VCaP (cell line): ENCODE data around the gene RTL1.

ENCODE experiments used
- H3K27ac ChIP-seq: fragments of 450-650 bp; 2 replicates; pipeline ENCODE4 v1.5.1; 2017
- TF ChIP-seq, protein P1 (sequence below): fragments of 450-650 bp; conservative IDR thresholded peaks from 2 replicates; pipeline ENCODE4 v1.5.1; 2017; ENCODE audit warnings: mild to moderate bottlenecking, moderate library complexity

RTL1 gene

DNA sequence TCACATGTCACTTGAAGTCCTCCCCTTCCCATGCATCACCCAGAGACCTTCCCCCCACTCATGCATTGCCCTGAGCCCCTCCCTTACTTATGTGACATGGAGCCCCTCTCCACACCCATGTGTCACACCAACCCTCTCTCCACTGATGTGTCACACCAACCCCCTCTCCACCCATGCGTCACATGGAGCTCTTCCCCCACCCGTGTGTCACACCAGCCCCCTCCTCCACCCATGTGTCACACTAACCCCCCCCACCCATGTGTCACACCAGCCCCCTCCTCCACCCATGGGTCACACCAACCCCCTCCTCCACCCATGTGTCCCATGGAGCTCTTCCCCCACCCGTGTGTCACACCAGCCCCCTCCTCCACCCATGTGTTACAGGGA is 30.4 kb downstream of the RTL1 start:
- TF ChIP-seq, protein P1, sequence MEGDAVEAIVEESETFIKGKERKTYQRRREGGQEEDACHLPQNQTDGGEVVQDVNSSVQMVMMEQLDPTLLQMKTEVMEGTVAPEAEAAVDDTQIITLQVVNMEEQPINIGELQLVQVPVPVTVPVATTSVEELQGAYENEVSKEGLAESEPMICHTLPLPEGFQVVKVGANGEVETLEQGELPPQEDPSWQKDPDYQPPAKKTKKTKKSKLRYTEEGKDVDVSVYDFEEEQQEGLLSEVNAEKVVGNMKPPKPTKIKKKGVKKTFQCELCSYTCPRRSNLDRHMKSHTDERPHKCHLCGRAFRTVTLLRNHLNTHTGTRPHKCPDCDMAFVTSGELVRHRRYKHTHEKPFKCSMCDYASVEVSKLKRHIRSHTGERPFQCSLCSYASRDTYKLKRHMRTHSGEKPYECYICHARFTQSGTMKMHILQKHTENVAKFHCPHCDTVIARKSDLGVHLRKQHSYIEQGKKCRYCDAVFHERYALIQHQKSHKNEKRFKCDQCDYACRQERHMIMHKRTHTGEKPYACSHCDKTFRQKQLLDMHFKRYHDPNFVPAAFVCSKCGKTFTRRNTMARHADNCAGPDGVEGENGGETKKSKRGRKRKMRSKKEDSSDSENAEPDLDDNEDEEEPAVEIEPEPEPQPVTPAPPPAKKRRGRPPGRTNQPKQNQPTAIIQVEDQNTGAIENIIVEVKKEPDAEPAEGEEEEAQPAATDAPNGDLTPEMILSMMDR, result no peak

DNA sequence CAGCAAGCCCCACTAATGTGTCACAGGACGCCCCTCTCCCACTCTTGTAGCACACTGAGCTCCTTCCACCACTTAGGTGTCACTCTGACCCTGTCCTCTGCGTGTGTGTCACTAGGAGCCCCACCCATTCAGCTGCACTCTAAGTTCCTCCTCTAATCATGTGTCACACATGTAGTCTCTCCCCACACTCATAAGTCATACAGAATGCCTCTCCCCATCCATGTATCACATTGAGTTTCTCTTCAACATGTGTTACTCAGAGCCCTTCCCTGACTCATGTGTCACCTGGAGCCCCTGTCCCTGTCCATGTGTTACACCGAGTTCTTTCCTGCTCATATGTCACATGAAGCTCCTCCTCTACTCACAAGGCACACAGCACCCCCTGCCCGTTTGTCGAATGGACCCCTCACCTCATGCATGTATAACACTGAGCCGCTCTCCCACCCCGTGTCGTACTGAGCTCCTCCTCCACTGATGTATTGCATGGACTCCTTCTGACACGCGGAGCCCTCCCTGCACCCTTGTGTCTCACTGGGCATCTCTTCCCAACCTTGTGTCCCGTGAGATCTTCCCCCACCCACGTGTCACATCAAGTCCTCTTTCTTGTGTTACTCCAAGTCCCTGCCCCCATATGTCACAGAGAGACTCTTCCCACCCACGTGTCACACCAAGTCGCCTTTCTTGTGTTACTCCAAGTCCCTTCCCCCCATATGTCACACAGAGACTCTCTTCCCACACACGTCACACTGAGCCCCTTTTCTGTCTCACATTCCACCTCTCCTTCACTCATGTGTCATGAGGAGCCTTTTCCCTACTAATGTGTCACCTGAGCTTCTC is 31.0 kb downstream of the RTL1 start:
- TF ChIP-seq, protein P1, result no peak
- H3K27ac ChIP-seq, result no peak overlapping the region

More for the DNA sequence above, 30.4 kb downstream of the RTL1 start:
- no peak overlapping the region for H3K27ac ChIP-seq

DNA sequence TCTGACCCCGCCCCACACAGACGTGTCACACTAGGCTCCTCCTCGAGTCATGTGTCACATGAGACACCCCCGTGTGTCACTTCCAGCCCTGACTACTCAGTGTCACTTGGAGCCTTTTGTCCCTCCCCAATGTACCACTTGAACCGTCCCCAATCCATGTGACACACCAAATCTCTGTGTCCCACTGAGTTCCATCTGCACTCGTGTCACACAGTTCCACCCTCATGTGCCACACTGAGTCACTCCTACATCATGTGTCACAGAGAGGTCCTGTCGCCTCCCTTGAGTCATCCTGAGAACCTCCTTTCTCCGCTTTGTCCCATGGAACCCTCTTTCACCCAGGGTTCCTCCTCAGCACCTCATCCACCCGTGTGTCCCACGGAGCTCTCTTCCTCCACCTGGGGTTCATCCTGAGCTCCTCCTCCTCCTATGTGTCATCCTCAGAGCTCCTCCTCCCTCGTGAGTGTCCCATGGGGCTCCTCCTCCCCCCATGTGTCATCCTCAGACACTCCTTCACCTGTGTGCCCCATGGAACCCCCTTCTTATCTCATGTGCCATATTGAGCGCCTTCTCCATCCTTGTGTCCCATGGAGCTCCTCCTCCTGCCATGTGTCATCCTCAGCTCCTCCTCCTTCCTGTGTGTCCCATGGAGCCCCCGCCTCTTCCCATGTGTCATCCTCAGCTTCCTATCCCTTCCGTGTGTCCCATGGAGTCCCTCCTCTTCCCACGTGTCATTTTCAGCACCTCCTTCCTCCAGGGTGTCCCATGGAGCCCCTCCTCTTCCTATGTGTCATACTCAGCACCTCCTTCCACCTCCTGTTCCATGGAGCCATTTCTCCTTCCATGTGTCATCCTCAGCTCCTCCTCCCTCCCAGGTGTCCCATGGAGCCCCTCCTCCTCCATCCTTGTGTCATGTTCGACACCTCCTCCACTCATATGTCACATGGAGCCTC is 32.0 kb downstream of the RTL1 start:
- TF ChIP-seq, protein P1, result no peak
- H3K27ac ChIP-seq, result no peak overlapping the region

DNA sequence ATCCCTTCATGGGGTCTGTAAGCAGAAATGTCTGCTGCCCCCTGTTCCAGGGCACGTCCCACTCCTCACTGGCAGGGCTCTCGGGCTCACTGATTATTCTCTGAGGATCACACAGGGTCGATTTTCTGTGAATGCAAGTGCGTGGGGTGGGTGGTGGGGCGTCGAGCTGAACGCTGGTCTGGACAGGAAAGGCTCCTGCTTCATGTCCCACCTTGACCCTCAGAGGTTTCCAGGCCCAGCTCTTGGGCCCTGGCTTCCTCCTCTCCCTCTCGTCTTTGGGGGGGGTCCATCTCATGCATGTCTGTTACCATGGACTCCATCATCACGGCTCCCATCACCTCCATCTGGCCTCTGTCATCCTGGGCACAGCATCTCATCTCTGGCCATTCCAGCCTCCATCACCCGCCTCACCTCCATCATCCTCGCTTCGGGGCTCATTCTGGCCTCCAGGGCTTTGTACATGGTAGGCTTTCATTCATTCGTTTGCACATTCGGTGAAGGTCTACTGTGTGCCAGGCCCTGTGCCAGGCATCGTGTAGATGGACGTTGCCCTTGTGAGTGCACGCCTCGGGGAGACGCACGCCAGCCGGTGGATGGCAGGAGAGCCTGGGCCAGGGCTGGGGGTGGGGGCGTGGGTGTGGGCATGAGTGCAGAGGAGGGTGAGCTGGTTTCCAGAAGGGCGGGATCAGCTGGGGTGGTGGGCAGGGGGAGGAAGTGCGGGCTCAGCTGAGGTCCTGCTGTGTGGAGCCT is 34.7 kb downstream of the RTL1 start:
- no peak overlapping the region for H3K27ac ChIP-seq
- TF ChIP-seq, protein P1, result no peak

DNA sequence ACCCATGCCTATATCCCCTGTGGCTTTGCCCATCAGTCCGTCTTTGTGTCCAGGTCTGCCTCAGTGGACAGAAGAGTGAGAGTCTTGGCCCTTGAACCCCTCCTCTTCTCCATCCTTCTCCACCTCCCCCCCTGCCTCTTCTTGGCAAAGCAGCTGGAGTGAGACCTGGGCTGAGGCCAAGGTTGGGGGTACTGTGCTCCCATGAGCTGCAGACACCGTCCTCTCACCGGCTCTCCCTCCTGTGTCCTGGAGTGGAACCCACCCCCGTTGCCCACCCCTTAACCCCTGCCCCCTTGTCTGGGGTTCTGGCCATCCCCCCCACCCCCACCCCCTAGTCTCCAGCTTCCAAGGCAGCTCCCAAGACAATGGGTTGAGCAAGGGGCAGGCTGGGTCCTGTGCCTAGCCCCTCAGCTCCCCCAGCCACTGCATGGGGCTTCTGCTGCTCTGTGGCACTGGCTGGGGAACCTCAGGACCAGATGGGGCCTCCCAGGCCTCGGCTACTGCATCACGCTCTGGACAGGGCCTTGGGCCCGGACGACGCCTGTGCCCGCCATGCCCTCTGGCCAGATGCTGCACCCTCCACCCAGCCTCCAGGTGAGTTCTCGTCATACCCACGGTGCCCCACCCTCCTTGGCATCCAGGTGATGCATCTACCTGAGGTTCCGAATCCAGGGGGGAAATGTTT is 35.7 kb downstream of the RTL1 start:
- no peak overlapping the region for H3K27ac ChIP-seq
- TF ChIP-seq, protein P1, result no peak

DNA sequence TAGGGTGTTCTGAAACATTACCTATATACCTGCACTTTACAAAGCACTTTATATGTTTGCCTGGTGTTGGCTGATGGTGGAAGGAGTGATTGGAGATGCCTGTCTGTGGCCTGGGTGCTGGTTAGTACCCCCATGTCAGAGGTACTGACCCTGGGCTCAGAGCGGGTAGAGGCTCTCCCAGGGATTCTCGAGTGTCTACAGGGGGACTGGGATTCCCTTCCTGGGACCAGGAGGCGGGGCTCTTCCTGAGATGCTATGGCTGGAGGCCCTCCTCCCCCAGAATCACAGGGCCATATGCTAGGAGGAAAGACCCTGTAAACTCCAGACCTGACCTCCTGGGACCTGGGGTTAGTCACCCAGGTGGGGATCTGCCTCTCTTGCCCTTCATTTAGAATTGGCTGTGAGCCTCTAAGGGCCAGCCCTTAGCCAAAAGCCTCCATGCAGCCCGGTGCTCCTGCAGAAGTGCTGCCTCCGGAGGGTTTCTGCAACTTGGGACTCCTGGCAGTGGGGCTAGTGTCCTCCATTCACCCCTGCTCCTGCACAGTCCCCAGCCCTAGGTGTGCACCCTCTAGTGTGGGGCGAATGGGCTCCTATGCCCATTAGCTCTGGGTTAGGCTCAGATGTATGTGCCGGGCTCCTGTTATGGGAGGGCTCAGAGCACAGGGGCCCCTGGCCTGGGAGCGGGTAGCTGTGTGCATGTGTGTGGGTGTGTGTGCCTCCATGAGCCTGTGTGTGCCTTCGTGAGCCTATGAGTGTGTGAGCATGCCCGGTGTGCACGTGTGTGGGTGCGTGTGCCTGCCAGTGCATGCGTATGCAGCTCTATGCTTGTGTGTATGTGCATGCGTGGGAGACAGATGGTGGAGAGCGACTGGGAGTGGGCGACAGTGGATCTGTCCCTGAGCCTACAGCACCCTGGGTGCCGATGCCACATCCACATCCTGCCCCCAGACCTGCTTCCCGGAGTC is 36.6 kb downstream of the RTL1 start:
- no peak overlapping the region for H3K27ac ChIP-seq
- TF ChIP-seq, protein P1, result no peak
